Natural killer cell (primary cell): ENCODE results near the gene GCLC. TPM values are rescaled to one million over a fixed set of nuclear protein-coding genes. Genes with fewer than 3 reads are reported as not detected.

Source experiments
- ATAC-seq, 3 donors: fragments of 150-1000 bp in 2 of 3; fragments of 200-7000 bp in 1 of 3; cut with Tn5 transposase; 1 replicate in 1 of 3; 2 replicates in 2 of 3; pipeline ENCODE4 v1.10.0; 2021; ENCODE audit warnings: mild to moderate bottlenecking in 2 of 3, moderate library complexity in 2 of 3
- DNase-seq, 2 donors: peaks; one replicate each; pipeline versions ENCODE4 v3.0.0 to v3.0.0-alpha.2; 2013 to 2021; ENCODE audit warnings: mixed read lengths in 1 of 2
- H3K27ac ChIP-seq: one replicate; pipeline ENCODE4 v1.5.1; 2013; ENCODE audit warnings: mild to moderate bottlenecking, low read length
- H3K27me3 ChIP-seq: one replicate; pipeline ENCODE4 v1.6.1; 2013; ENCODE audit warnings: low read length; ENCODE audit not compliant: control insufficient read depth, insufficient read depth
- H3K36me3 ChIP-seq: one replicate; pipeline ENCODE4 v1.6.1; 2013; ENCODE audit warnings: low read length; ENCODE audit not compliant: control insufficient read depth, insufficient read depth
- H3K4me1 ChIP-seq: one replicate; pipeline ENCODE4 v1.6.1; 2013; ENCODE audit warnings: low read length; ENCODE audit not compliant: control insufficient read depth, insufficient read depth
- H3K4me3 ChIP-seq: one replicate; pipeline ENCODE4 v1.5.1; 2013; ENCODE audit warnings: low read length
- H3K9me3 ChIP-seq: one replicate; pipeline ENCODE4 v1.6.1; 2013; ENCODE audit warnings: low read length; ENCODE audit not compliant: control insufficient read depth, insufficient read depth
- H3K27ac Mint-ChIP-seq, 2 donors: one replicate each; pipeline ENCODE4 v1.8.0; 2022; ENCODE audit warnings: mild to moderate bottlenecking in 2 of 2, mixed read lengths in 2 of 2, moderate library complexity in 1 of 2
- H3K27me3 Mint-ChIP-seq, 2 donors: one replicate each; pipeline ENCODE4 v1.8.0; 2022; ENCODE audit warnings: low read depth in 2 of 2, mixed read lengths in 2 of 2
- H3K36me3 Mint-ChIP-seq: one replicate; pipeline ENCODE4 v1.8.0; 2022; ENCODE audit warnings: mixed read lengths
- H3K4me1 Mint-ChIP-seq, 2 donors: one replicate each; pipeline ENCODE4 v1.8.0; 2022; ENCODE audit warnings: mixed read lengths in 2 of 2
- H3K4me3 Mint-ChIP-seq: one replicate; pipeline ENCODE4 v1.8.0; 2022; ENCODE audit warnings: mild to moderate bottlenecking, moderate library complexity, mixed read lengths
- H3K9me3 Mint-ChIP-seq, 2 donors: one replicate each; pipeline ENCODE4 v1.8.0; 2022; ENCODE audit warnings: mixed read lengths in 2 of 2
- CTCF ChIP-seq: fragments of 200-600 bp; IDR thresholded peaks from one replicate; pipeline ENCODE4 v1.8.0; 2022; ENCODE audit warnings: antibody characterized with exemption
- WGBS: methylation state at CpG from one replicate; pipeline ENCODE4 v1.1.7; 2013; ENCODE audit warnings: missing lambda C conversion rate; ENCODE audit not compliant: insufficient coverage; 5-methylcytosine and 5-hydroxymethylcytosine counted together
- intact Hi-C: fragments of 100-400 bp; cut with micrococcal nuclease; formaldehyde crosslinking; loops from one replicate; pipeline ENCODE4 v1.14.2; 2022
- total RNA-seq, 4 donors: library from RNA; stranded (reverse); fragments of 120-200 nt in 1 of 4; gene quantifications; one replicate each; pipeline versions ENCODE4 v1.2.3 to v1.2.4, GENCODE V29; 2013 to 2022

The GCLC gene
- total RNA-seq, 3 donors from 2014 or later (not counting 1 experiment from before 2014, with no cell fraction given) = 39.0 to 52.7 (median 39.2) TPM

GRCh38 chr6:53539561-53539960 lies 5.3 kb downstream of the GCLC start:
- H3K4me3 ChIP-seq = no peak overlapping the region
- Mint-ChIP-seq H3K9me3 (no peaks in the 10 kb centered on the region), H3K27me3 (no peaks in the 10 kb centered on the region), H3K36me3 (no peaks in the 10 kb centered on the region), H3K4me3 (no peak overlapping the region), H3K27ac (no peak overlapping the region), H3K4me1 (peaks cover 46 to 62% of the 10 kb centered on the region in 2 donors)
- H3K4me1 ChIP-seq = peaks cover 5% of the 10 kb centered on the region
- no peak overlapping the region for H3K27ac ChIP-seq
- no peak for ATAC-seq
- no peaks in the 10 kb centered on the region for H3K36me3 ChIP-seq
- 83% methylated on average over 5 of the region's 5 CpGs for WGBS
- intact Hi-C loops = no loop called here
- TF ChIP-seq CTCF = no peak
- H3K27me3 ChIP-seq = no peaks in the 10 kb centered on the region
- no peak for DNase-seq
- H3K9me3 ChIP-seq = no peaks in the 10 kb centered on the region

GRCh38 chr6:53536561-53536960 lies 8.3 kb downstream of the GCLC start:
- H3K9me3 Mint-ChIP-seq = no peaks in the 10 kb centered on the region
- H3K4me1 Mint-ChIP-seq = peaks cover 52 to 65% of the 10 kb centered on the region in 2 donors
- DNase-seq = no peak
- no peaks in the 10 kb centered on the region for H3K36me3 Mint-ChIP-seq
- no peak overlapping the region for H3K4me3 ChIP-seq
- intact Hi-C loops = no loop called here
- no peaks in the 10 kb centered on the region for H3K36me3 ChIP-seq
- H3K4me1 ChIP-seq = peaks cover 5% of the 10 kb centered on the region
- H3K9me3 ChIP-seq = no peaks in the 10 kb centered on the region
- no peak overlapping the region for H3K4me3 Mint-ChIP-seq
- no peak overlapping the region for H3K27ac Mint-ChIP-seq
- TF ChIP-seq CTCF = no peak
- WGBS = 100% methylated on average over 1 of the region's 1 CpG
- H3K27me3 ChIP-seq = no peaks in the 10 kb centered on the region
- no peak for ATAC-seq
- no peak overlapping the region for H3K27ac ChIP-seq
- H3K27me3 Mint-ChIP-seq = no peaks in the 10 kb centered on the region

GRCh38 chr6:53532942-53533341 lies 12.0 kb downstream of the GCLC start:
- DNase-seq (no peak), ATAC-seq (no peak)
- Mint-ChIP-seq H3K4me3 (no peak overlapping the region), H3K9me3 (no peaks in the 10 kb centered on the region), H3K27ac (peak overlapping the region; percentile 60 to 75), H3K36me3 (no peaks in the 10 kb centered on the region), H3K4me1 (peaks cover 50 to 56% of the 10 kb centered on the region in 2 donors), H3K27me3 (no peaks in the 10 kb centered on the region)
- Histone ChIP-seq H3K4me3 (no peak overlapping the region), H3K9me3 (no peaks in the 10 kb centered on the region), H3K27ac (no peak overlapping the region), H3K27me3 (no peaks in the 10 kb centered on the region), H3K36me3 (no peaks in the 10 kb centered on the region), H3K4me1 (peaks cover 6% of the 10 kb centered on the region)
- no peak for TF ChIP-seq CTCF
- 100% methylated on average over 1 of the region's 1 CpG for WGBS
- intact Hi-C loops = no loop called here

GRCh38 chr6:53532061-53532797 lies 12.7 kb downstream of the GCLC start:
- Mint-ChIP-seq H3K27me3 (no peaks in the 10 kb centered on the region), H3K36me3 (no peaks in the 10 kb centered on the region), H3K27ac (peak overlapping the region; percentile 60 to 75), H3K9me3 (no peaks in the 10 kb centered on the region), H3K4me3 (peak overlapping the region; percentile 18), H3K4me1 (peaks cover 50 to 63% of the 10 kb centered on the region in 2 donors)
- intact Hi-C loops = no loop called here
- Histone ChIP-seq H3K4me3 (no peak overlapping the region), H3K36me3 (no peaks in the 10 kb centered on the region), H3K27me3 (no peaks in the 10 kb centered on the region), H3K9me3 (no peaks in the 10 kb centered on the region), H3K27ac (no peak overlapping the region), H3K4me1 (peaks cover 6% of the 10 kb centered on the region)
- WGBS = 55% methylated on average over 6 of the region's 8 CpGs
- DNase-seq (no peak), ATAC-seq (peak in 2 of 3 donors; percentile 9 to 29)
- no peak for TF ChIP-seq CTCF
